Measurements from ENCODE around the gene DSTN. TPM values are rescaled to one million over a fixed set of nuclear protein-coding genes. Genes with fewer than 3 reads are reported as not detected.

DSTN gene
- total and polyA plus RNA-seq, 8 donors = 334 to 1,254 (median 577) TPM

DNA sequence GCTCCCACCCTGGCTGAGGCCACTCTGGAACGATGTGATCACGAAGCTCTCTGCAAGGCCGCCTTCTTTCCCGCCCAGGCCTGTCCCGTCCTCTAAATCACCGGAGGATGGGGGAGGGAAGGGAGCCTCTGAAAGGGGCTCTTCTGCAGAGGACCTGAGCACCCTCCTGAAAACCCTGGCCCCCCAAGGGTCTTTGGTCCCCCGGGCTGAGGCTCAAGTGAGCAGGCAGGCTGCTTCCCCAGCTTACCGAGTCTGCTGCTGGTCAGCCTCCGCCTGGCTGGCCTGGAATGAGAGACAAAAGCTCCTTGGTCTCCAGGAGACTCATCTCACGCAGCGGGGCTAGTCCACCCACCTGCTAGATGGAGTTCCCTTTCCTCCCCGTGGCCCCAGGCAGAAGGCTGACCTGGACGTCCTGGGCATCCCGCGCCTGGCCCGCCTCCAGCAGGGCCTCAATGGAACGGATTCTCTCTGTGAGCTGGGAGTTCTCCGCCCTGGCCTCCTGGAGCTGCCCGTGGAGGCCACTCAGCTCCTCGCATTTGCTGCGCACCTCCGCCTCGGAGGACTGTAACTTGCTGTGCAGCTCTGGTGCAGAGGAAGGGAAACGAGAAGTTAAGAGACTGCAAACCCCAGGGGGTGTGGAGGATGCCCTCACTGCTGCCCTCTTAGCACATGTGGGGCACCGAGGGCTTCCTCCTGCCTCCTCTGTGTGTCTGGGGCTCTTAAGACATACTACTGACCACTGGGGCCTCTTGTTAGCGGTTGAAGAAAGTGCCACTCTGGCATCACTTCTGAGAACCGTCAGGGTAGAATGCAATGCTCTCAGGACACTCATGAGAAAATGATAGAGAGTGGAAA lies 57.5 kb downstream of the DSTN start:
- no peaks in the 10 kb centered on the region for H3K9me3 ChIP-seq
- H3K4me3 ChIP-seq = no peak overlapping the region
- peaks cover 82 to 100% (median 100%) of the 10 kb centered on the region in 4 donors for H3K36me3 ChIP-seq
- TF ChIP-seq EP300 (IDR thresholded peaks at IDR 0.05) = no peak
- no peak for TF ChIP-seq POLR2A (IDR thresholded peaks at IDR 0.05)
- TF ChIP-seq POLR2AphosphoS5 (IDR thresholded peaks at IDR 0.05) = no peak
- TF ChIP-seq, protein P1, sequence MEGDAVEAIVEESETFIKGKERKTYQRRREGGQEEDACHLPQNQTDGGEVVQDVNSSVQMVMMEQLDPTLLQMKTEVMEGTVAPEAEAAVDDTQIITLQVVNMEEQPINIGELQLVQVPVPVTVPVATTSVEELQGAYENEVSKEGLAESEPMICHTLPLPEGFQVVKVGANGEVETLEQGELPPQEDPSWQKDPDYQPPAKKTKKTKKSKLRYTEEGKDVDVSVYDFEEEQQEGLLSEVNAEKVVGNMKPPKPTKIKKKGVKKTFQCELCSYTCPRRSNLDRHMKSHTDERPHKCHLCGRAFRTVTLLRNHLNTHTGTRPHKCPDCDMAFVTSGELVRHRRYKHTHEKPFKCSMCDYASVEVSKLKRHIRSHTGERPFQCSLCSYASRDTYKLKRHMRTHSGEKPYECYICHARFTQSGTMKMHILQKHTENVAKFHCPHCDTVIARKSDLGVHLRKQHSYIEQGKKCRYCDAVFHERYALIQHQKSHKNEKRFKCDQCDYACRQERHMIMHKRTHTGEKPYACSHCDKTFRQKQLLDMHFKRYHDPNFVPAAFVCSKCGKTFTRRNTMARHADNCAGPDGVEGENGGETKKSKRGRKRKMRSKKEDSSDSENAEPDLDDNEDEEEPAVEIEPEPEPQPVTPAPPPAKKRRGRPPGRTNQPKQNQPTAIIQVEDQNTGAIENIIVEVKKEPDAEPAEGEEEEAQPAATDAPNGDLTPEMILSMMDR (IDR thresholded peaks at IDR 0.05) = no peak
- intact Hi-C loops (cut with DNase I; ENCODE audit: low total_unique reads) = no loop called here
- H3K27me3 ChIP-seq = no peaks in the 10 kb centered on the region
- H3K27ac ChIP-seq = peak overlapping the region; percentile 70 to 84 (median 79)
- peaks cover 8 to 56% (median 36%) of the 10 kb centered on the region in 4 donors for H3K4me1 ChIP-seq
- DNase-seq = no peak
- WGBS, 5 donors = 52 to 76% (median 58%) methylated on average over 18 to 27 of the region's 27 CpGs

DNA sequence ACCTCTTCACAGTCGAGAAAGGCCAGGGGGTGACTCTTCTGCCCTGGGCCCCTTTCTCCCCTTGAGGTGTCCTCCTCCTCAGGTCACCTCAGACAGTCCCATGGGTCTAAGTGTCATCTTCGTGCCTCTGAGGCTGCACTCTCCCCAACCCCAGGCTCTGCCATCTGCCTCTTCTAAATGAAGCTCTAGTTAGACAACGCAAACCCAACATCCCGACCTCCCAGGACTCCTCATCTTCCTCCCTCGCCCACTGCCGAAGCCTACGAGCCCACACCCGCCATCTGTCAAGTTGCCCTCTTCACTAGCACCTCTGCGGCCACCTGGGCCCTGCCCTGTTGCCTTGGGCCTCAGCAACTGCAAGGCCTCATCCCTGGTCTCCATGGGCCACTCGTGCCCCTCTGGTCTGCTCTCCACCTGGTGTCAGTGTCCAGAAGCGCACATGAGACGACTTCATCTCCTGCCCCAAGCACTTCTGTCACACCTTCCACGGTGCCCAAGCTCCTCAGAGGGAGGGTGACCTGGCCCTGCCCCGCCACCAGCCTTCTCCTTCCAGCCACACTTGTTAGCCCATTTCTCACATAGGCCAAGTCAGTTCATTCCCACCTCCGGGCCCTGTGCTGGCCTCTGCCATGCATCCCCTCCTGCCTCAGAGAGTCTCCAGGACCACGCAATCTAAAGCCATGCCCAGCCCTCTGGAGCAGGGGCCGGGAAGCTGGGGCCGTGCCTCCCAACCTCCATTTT lies 58.4 kb downstream of the DSTN start:
- Histone ChIP-seq H3K9me3 (no peaks in the 10 kb centered on the region), H3K27ac (peak overlapping the region; percentile 16 to 83 (median 70)), H3K27me3 (no peaks in the 10 kb centered on the region), H3K4me1 (peaks cover 8 to 56% (median 36%) of the 10 kb centered on the region in 4 donors), H3K36me3 (peaks cover 82 to 100% (median 100%) of the 10 kb centered on the region in 4 donors), H3K4me3 (no peak overlapping the region)
- intact Hi-C loops (cut with DNase I; ENCODE audit: low total_unique reads) = no loop called here
- DNase-seq = no peak
- TF ChIP-seq POLR2AphosphoS5 (IDR thresholded peaks at IDR 0.05) = no peak
- TF ChIP-seq, protein P1 (IDR thresholded peaks at IDR 0.05) = no peak
- TF ChIP-seq POLR2A (IDR thresholded peaks at IDR 0.05) = no peak
- no peak for TF ChIP-seq EP300 (IDR thresholded peaks at IDR 0.05)
- 69 to 88% (median 78%) methylated on average over 16 to 18 of the region's 18 CpGs for WGBS, 5 donors

DNA sequence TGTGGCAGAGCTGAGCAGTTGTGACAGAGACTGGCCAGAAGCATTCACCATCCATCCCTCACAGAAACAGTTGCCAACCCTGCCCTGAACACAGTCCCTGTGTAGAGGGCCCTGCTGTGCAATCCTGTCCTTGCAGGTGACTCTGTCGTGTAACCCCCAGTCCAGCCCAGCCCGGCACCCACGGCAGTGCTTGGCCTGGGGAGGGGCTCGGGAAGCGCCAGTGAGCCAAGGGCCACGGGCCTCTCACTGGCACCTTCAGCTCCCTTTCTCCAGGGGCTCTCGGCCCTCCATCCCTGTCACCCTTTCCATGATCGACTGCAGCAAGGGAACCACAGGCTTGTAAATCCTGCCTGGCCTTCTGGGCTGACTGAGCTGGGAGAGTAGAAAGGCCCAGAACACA lies 59.1 kb downstream of the DSTN start:
- no peak for DNase-seq
- Histone ChIP-seq H3K4me3 (no peak overlapping the region), H3K27ac (peak overlapping the region in 1 of 5 donors; percentile 79), H3K36me3 (peaks cover 82 to 100% (median 100%) of the 10 kb centered on the region in 4 donors), H3K9me3 (no peaks in the 10 kb centered on the region), H3K27me3 (no peaks in the 10 kb centered on the region), H3K4me1 (peaks cover 8 to 60% (median 41%) of the 10 kb centered on the region in 4 donors)
- intact Hi-C loops (cut with DNase I; ENCODE audit: low total_unique reads) = no loop called here
- TF ChIP-seq, protein P1 (IDR thresholded peaks at IDR 0.05) = no peak
- TF ChIP-seq POLR2A (IDR thresholded peaks at IDR 0.05) (no peak), POLR2AphosphoS5 (IDR thresholded peaks at IDR 0.05) (no peak), EP300 (IDR thresholded peaks at IDR 0.05) (no peak)
- 62 to 85% (median 72%) methylated on average over 3 to 8 of the region's 8 CpGs; no CpG with 5 or more reads in 1 of the 5 donors for WGBS, 5 donors

DNA sequence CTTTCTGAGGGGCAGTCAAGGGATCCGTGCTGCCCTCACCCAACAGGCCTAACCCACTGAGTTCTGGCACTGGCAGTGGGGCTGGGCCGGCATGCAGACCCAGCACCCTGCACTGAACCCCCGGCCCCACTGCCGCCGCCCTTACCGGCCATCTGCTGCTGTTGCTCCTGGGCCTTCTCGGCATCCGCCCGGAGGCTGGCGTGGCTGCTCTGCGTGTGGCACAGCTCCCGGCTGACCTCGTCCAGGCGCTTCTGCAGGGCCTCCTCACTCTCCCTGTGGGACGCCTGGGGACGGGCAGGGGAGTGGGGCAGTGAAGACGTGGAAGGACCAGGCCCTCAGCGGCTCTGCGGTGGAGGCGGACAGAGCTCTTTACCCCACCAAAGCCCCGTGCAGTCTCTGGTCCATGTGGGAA lies 59.8 kb downstream of the DSTN start:
- intact Hi-C loops (cut with DNase I; ENCODE audit: low total_unique reads) = no loop called here
- no peak for DNase-seq

More for the DNA sequence above, 59.8 kb downstream of the DSTN start:
- Histone ChIP-seq H3K27me3 (no peaks in the 10 kb centered on the region), H3K4me1 (peaks cover 8 to 66% (median 47%) of the 10 kb centered on the region in 4 donors), H3K27ac (peak overlapping the region in 1 of 5 donors; percentile 21), H3K9me3 (no peaks in the 10 kb centered on the region), H3K4me3 (no peak overlapping the region), H3K36me3 (peaks cover 82 to 100% (median 100%) of the 10 kb centered on the region in 4 donors)
- TF ChIP-seq, protein P1 (IDR thresholded peaks at IDR 0.05) = no peak
- TF ChIP-seq EP300 (IDR thresholded peaks at IDR 0.05) = no peak
- no peak for TF ChIP-seq POLR2AphosphoS5 (IDR thresholded peaks at IDR 0.05)
- no peak for TF ChIP-seq POLR2A (IDR thresholded peaks at IDR 0.05)
- 74 to 87% (median 81%) methylated on average over 17 to 21 of the region's 21 CpGs for WGBS, 5 donors

Measured in stomach (tissue), 9 donors.